ENCODE measurements around the gene RABGAP1L.

- no peak for TF ChIP-seq ZBTB21 (tag by site-specific recombination; IDR thresholded peaks at IDR 0.05)
- no peak for TF ChIP-seq ZNF707 (tag by site-specific recombination; IDR thresholded peaks at IDR 0.05)
- no peak for TF ChIP-seq CTCF (tag by site-specific recombination; IDR thresholded peaks at IDR 0.05)
- TF ChIP-seq ZBTB26 (tag by site-specific recombination; optimal IDR thresholded peaks at IDR 0.05) = no peak
- no peak for TF ChIP-seq ZBTB48 (tag by site-specific recombination; IDR thresholded peaks at IDR 0.05)
- TF ChIP-seq PRDM4 (tag by site-specific recombination; IDR thresholded peaks at IDR 0.05) = no peak
- no peak for TF ChIP-seq ZNF146 (tag by site-specific recombination; IDR thresholded peaks at IDR 0.05)
- no peak for TF ChIP-seq ZBTB7A (tag by site-specific recombination; IDR thresholded peaks at IDR 0.05; ENCODE audit: low read depth)
- no peak for TF ChIP-seq ZNF391 (tag by site-specific recombination; IDR thresholded peaks at IDR 0.05; ENCODE audit: borderline replicate concordance, low read depth)
- no peak for TF ChIP-seq ZNF473 (tag by site-specific recombination; IDR thresholded peaks at IDR 0.05)
- no peak for TF ChIP-seq ZNF175 (tag by site-specific recombination; IDR thresholded peaks at IDR 0.05)
- no peak for TF ChIP-seq ZSCAN30 (tag by site-specific recombination; IDR thresholded peaks at IDR 0.05)
- no peak for TF ChIP-seq ZNF549 (tag by site-specific recombination; IDR thresholded peaks at IDR 0.05)
- TF ChIP-seq ZNF747 (tag by site-specific recombination; IDR thresholded peaks at IDR 0.05) = no peak
Observed at GRCh38 chr1:174398246-174398645, 238.9 kb downstream of the RABGAP1L start.

All from HEK293 (cell line).